COLO668 (cell line): ENCODE data around the gene HACD4.

Source experiments
- DNase-seq: peaks from one replicate; lab custom pipeline; 2025; ENCODE audit not compliant: unreplicated experiment; lab: John Stamatoyannopoulos, UW

Gene HACD4, protein sequence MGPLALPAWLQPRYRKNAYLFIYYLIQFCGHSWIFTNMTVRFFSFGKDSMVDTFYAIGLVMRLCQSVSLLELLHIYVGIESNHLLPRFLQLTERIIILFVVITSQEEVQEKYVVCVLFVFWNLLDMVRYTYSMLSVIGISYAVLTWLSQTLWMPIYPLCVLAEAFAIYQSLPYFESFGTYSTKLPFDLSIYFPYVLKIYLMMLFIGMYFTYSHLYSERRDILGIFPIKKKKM

DNA sequence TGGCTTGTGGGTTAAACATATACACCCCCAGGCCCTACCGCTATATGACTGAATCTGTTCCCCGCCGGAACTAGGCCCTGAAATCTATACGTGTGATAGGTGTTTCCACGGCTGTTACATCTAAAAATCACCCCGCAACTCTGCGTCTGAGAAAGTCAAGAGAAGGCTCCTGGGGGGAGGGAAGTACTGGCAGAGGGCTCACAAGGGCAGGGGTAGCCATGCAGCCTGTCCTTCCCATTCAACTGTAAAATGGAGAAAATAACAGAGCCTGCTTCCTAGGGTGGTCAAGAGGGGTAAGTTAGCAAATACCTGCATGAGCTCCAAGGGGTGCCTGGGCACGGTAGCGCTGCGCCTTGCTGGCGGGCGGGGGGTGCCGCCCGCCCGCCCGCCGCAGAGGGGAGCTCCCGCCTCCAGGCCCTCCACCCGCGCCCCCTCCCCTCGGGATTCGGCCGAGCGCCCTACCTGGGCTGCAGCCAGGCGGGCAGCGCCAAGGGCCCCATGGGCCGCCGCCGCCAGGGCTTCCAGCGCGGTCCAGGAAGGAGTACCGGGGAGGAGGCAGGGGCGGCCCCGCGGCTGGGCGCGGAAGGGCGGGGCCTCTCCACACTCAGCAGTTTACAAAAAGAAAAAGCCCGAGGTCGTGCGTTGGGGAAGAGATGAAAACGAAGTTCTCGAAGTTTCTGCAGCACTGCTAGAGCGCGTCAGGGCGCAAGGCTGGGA, at the start of gene HACD4:
Gene HACD4 (minus strand): TSS at position 550 of the 717 bp plus-strand sequence. CDS start 50 bp downstream, at position 500.
- peak; percentile 40 for DNase-seq

DNA sequence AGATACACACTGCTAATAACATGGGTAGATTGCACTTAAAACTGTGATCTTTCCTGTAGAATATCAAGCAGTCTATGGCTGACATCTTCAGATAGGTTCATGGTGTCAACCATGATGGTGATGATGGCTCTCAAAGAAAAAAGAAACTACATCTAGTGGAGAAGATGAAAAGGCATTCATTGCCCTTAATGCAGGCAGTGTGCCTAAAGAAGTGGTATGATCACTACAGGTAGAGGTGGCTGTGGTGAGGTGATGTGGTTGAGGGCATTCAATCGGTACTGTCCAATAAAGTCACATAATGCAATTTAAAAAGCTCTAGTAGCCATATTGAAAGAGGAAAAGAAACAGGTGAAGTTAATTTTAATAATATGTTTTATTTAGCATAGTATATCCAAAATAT, 49.4 kb upstream of the HACD4 start:
- DNase-seq = no peak

DNA sequence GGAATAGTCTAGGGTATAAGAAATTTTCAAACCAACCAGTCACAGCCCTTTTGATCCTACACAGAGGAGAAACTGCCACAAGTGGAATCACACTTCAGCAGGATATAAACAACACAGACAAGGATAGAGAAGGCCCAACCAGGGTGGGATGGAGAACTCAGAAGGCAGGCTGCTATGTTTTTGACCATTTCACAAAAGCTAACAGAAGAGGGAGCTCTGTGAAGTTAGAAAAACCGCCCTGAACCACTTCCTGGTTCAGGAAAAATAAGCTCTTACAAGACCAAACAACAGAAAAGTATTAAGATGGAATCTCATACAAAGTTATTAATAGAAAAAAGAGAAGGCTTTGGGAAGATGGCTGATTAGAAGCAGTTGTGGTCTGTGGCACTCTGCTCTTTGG, 47.3 kb upstream of the HACD4 start:
- no peak for DNase-seq

- no peak for DNase-seq
Measured at GRCh38 chr9:21077781-21078180, 46.3 kb upstream of the HACD4 start, which contains the start of gene IFNB1. Gene IFNB1, minus strand, starts transcription at chr9:21077942. Its CDS starts 73 bp downstream, at chr9:21077869.

DNA sequence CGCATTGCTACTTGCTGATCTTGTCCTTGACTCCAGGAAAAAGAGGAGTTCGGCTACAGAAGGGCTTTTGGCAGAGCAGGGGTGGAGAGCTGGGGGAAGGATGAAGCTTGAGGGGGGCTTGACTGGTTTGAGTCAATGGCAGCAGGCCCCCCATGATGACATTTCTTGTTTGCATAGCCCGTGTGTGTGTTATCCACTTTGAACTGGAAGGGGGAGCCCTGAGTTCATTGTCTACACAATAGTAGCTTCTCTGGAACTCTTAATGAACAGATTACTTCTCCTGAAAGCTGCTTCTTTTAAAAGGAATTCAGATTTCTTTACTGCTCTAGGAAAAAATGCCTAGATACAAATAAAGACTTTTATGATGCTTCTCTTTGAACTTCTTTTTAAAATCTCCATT, 44.0 kb upstream of the HACD4 start:
- DNase-seq = no peak

GRCh38 chr9:21070906-21071305, 39.5 kb upstream of the HACD4 start:
- no peak for DNase-seq

DNA sequence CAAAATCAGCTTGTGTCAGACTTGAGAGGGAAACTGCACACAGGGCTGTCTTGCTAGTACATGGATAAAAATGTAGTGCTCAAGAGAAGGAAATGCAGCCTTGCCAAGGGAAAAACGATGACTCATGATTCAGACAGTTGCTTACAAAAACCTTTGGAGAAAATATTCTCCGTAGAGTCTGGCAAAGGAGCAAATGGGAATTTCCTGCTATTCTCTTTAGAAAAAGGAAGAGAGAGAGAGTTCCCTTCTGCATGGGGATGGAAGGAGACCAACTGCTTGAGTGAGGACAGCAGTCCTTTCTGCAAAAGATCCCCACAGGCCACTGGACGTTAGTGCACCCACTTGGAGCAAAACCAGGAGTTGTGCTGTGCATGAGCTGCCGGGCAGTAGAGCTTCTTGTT, 38.7 kb upstream of the HACD4 start:
- DNase-seq = no peak

GRCh38 chr9:21060919-21061561, 29.6 kb upstream of the HACD4 start:
- no peak for DNase-seq

DNA sequence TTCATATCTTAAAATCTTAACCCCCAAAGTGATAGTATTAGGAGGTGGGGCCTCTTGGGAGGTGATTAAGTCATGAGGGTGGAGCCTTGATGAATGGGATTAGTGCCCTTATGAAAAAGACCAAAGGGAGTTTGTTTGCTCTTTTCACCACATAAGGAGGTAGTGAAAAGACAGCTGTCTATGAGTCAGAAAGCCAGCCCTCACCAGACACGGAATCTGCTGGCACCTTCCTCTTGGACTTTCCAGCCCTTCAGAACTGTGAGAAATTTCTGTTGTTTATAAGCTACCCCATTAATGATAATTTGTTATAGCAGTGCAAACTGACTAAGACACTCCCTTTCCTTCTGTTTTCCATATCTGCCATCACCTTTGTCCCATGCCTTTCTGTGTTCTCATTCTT, 25.5 kb upstream of the HACD4 start:
- DNase-seq = peak; percentile 43

GRCh38 chr9:21053851-21054250, 22.4 kb upstream of the HACD4 start:
- no peak for DNase-seq

DNA sequence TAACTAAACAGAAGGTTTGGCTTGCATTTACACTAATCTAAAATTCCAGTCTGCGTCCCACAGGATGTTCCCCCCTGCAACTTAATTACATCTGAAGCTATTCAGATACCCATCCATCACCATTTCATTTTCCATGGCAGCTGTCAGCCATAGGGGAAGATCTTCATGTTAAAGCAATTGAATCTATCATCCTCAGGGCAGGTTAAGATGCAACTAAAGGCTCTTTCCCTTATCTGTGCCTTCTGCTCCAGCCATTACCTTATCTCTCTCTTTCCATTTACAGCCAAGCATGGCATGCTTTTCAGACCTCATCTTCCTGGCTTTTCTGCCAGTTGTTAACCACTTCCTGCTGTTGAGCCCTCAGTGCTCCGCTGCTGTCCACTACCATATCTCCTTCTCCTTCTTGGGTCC, 15.8 kb upstream of the HACD4 start:
- no peak for DNase-seq

- no peak for DNase-seq
Measured at GRCh38 chr9:21043841-21044240, 12.4 kb upstream of the HACD4 start.

- DNase-seq = no peak
Measured at GRCh38 chr9:21042466-21042865, 11.0 kb upstream of the HACD4 start.

DNA sequence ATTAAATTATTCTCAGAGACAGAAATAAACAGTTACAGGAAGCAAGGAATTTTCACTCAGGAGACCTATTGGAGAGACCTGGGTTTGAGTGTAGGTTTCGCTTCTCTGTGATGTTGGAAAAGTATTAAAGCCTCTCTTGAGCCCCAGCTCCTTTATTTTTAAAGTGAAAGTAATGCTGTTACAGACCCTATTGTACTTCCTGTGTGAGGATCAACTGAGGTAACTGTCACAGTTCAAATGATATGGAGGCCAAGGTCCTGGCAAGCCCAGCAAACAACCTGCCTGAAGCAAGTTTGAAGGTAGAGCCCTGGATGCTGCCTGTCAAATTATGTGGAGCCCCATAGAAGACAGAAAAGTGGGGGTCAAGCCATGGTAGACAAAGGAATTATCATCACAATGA, 7.9 kb upstream of the HACD4 start:
- DNase-seq = no peak

- no peak for DNase-seq
Measured at GRCh38 chr9:21037278-21037677, 5.8 kb upstream of the HACD4 start.

GRCh38 chr9:21031808-21032183, 356 bp upstream of the HACD4 start:
- DNase-seq = no peak

DNA sequence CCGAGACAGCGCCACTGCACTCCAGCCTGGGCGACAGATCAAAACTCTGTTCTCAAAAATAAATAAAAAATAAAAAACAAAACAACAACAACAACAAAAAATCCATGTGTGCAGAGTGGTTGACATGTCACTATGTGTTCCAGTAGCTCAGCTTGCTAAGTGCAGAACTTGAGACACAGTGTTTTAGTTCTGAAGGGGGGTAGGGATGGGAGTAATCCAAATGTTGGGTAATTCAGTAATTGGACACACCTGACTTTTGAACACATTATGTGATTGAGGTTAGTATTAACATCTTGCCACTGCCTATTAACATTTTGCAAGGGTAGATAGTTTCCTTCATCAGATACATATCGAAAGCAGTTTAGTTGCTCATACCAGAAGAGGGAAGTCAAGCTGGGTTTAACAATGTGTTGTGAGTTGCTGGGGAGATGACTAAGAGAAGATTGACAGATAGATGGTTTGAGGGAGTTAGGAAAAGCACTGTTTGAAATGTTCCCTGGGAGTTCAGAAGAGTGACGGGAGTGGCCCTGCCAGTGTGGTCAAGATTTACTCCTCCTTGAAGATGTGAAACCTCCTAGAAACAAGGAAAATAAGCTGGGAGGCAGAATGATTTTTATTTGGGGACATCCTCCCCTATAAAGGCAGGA, 928 bp downstream of the HACD4 start:
- DNase-seq = no peak

DNA sequence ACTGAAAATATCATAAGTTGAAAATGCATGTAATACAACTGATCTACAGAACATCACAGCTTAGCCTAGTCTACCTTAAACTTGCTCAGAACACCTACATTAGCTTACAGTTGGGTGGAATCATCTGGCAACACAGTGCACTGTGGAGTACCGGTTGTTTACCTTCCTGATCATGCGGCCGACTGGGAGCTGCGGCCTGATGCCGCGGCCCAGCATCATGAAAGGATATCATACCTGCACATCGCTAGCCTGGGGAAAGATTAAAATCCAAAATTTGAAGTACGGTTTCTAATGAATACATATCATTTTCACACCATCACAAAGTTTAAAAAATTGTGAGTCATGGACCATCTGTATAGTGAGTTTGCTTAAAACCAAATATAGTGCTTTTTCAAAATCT, 1.8 kb downstream of the HACD4 start:
- no peak for DNase-seq

DNA sequence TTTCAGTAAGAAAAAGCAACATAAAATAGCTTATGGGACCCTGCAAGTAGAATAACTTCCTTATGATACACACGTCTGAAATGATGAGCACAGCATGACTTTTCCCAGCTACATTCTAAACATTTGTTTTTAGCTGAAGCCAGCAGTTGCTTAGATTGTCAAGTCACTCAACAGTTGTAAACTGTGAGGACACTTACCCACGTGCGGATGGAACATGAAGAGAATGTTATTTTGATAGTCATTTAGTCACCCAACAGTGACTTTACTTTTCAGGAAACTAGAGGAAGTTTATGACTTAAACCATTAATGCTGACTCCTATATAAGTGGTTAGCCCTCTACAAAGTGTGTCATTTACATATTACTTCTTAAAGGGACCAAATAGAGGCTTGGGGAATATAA, 3.0 kb downstream of the HACD4 start:
- no peak for DNase-seq

DNA sequence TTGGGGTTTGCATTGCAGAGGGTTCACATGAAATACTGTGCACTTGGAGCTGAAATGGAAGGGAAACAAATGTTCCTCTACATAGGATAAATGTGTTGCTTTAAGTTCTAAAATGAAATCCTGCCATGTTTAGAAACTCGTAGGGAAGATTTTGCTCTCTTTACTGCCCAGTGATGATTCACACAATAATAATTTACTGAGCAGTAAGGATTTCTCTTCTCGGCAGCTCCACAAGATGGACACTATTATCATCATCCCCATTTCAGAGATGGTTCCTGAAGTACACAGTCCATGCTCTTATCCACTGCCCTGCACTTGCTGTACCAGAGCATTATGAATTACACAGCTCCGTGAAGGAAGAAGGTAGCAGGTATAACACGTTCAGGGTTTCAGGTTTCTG, 4.1 kb downstream of the HACD4 start:
- no peak for DNase-seq

DNA sequence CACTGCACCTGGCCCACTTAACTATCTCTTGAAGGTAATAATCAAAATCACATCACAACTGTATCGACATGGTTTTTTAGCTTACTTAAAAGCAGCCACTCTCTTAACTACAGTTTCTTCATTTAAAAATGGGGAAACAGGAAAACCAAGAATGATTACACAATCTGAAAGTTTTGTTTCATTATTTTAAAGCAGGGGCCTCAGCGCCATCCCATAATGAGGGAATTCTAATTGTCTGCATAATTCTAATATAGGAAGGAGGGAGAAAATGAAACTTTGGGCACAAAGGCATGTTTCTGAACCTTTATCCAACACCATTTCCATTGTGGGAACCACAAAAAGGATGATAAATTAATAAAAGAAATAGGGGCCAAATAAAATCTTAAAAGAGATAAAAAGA, 7.6 kb downstream of the HACD4 start:
- DNase-seq = no peak

DNA sequence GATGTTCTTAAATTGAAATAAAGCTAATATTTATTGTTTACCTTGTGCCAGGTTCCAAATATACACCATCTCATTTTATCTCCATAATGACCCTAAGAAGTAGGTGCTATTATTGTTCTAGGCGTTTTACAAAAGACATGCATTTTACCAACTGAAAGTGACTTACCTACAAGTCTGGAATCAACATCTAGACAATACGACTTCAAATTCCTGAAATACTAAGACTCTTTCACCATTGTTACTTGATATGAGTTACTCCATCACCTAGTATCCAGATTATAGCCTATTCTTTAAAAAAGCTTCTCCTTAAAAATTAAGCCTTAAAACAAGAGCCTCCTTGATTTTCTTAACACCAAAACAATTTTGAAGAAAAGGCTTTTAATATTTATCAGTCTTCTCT, 13.3 kb downstream of the HACD4 start:
- DNase-seq = no peak
